NCI-H2227 treated with DMSO at 0.1 percent for 48 hours (cell line): Measurements from ENCODE around the gene GLIS1.

Experiments
- DNase-seq: peaks from one replicate; lab custom pipeline; 2025; lab: John Stamatoyannopoulos, UW

The GLIS1 gene

GRCh38 chr1:53638360-53639035 lies 100.5 kb downstream of the GLIS1 start:
- no peak for DNase-seq

GRCh38 chr1:53637511-53638359 lies 101.2 kb downstream of the GLIS1 start:
- no peak for DNase-seq

- no peak for DNase-seq
Measured at GRCh38 chr1:53636621-53637171, 102.3 kb downstream of the GLIS1 start.

GRCh38 chr1:53634571-53634979 lies 104.4 kb downstream of the GLIS1 start:
- DNase-seq: no peak

- no peak for DNase-seq
Measured at GRCh38 chr1:53633073-53633704, 105.8 kb downstream of the GLIS1 start.

- DNase-seq: no peak
Measured at GRCh38 chr1:53631622-53632310, 107.2 kb downstream of the GLIS1 start.

GRCh38 chr1:53629101-53629691 lies 109.8 kb downstream of the GLIS1 start:
- no peak for DNase-seq

GRCh38 chr1:53628286-53628955 lies 110.5 kb downstream of the GLIS1 start:
- no peak for DNase-seq

- no peak for DNase-seq
Measured at GRCh38 chr1:53627666-53628065, 111.3 kb downstream of the GLIS1 start.

- DNase-seq: no peak
Measured at GRCh38 chr1:53627031-53627430, 111.9 kb downstream of the GLIS1 start.

GRCh38 chr1:53626616-53627015 lies 112.3 kb downstream of the GLIS1 start:
- no peak for DNase-seq

- DNase-seq: no peak
Measured at GRCh38 chr1:53625766-53626520, 113.0 kb downstream of the GLIS1 start.

GRCh38 chr1:53625049-53625448 lies 113.9 kb downstream of the GLIS1 start:
- no peak for DNase-seq

- no peak for DNase-seq
Measured at GRCh38 chr1:53622531-53622930, 116.4 kb downstream of the GLIS1 start.

GRCh38 chr1:53621144-53621543 lies 117.8 kb downstream of the GLIS1 start:
- DNase-seq: no peak

- no peak for DNase-seq
Measured at GRCh38 chr1:53620061-53620855, 118.7 kb downstream of the GLIS1 start.

GRCh38 chr1:53619367-53620060 lies 119.5 kb downstream of the GLIS1 start:
- no peak for DNase-seq

GRCh38 chr1:53618500-53619366 lies 120.2 kb downstream of the GLIS1 start:
- no peak for DNase-seq
